ENCODE measurements around the gene SLC43A3.

GRCh38 chr11:57359896-57360690 is 66.8 kb downstream of the SLC43A3 start:
- TF ChIP-seq CTCF (IDR thresholded peaks at IDR 0.05; ENCODE audit: extremely low read depth in 1 of 2, insufficient read depth in 1 of 2, low read depth in 1 of 2, low read length in 2 of 2) (no peak), EZH2 (IDR thresholded peaks at IDR 0.05; ENCODE audit: borderline replicate concordance, low read depth, low read length, severe bottlenecking) (no peak), POLR2AphosphoS5 (IDR thresholded peaks at IDR 0.05; ENCODE audit: insufficient read depth, low read depth, low read length) (no peak), POLR2A (IDR thresholded peaks at IDR 0.05; ENCODE audit: low read depth, low read length) (no peak), MAX (IDR thresholded peaks at IDR 0.05; ENCODE audit: insufficient read depth, insufficient read length) (no peak), MYC (IDR thresholded peaks at IDR 0.05; ENCODE audit: low read depth, low read length) (no peak), FOS (IDR thresholded peaks at IDR 0.05; ENCODE audit: borderline replicate concordance, insufficient read depth, low read length) (no peak)
